ENCODE data around the gene MEF2C. TPM values are rescaled to one million over a fixed set of nuclear protein-coding genes. Genes with fewer than 3 reads are reported as not detected.

Gene MEF2C
- total RNA-seq, 2 donors from 2014 or later = 94.0 to 104 TPM

GRCh38 chr5:88740604-88741185 is 142.3 kb downstream of the MEF2C start:
- peaks cover 5% of the 10 kb centered on the region for H3K36me3 ChIP-seq
- peaks cover 11 to 53% of the 10 kb centered on the region in 2 donors for H3K4me1 ChIP-seq (ENCODE audit: control insufficient read depth in 1 of 2, low read depth in 2 of 2)
- ATAC-seq (ENCODE audit: insufficient number of reproducible peaks, low FRiP score, low read depth) = no peak
- no peaks in the 10 kb centered on the region for H3K9me3 ChIP-seq
- no peak for TF ChIP-seq CTCF (IDR thresholded peaks at IDR 0.05)
- no peak for DNase-seq (ENCODE audit: low spot score)
- H3K27ac ChIP-seq = peak overlapping the region in 1 of 2 donors; percentile 1
- H3K4me3 ChIP-seq = no peak overlapping the region
- H3K27me3 ChIP-seq (replicated peaks; ENCODE audit: insufficient read depth) = no peaks in the 10 kb centered on the region

- H3K27ac ChIP-seq = peak overlapping the region; percentile 42 to 59
- TF ChIP-seq CTCF (IDR thresholded peaks at IDR 0.05) = no peak
- ATAC-seq (ENCODE audit: insufficient number of reproducible peaks, low FRiP score, low read depth) = no peak
Observed at GRCh38 chr5:88736494-88736893, 146.5 kb downstream of the MEF2C start.

DNA sequence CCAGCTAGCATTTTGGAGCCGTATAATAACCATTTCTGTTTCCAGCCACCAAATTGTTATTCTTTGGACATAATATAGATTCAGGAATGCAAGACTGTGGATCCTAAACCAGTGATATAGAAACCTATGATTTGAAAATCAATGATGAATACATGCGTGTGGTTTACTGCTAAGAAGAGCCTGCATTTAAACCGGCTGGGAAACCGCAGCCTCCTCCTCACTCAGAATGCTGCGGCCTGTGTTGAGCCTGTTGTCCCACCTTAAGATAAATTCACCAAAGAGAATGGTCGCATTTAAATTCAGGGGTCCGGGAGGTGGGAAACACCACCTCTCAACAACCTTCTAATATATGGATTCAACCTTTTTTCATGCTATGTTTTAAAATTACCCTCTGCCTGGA is 148.0 kb downstream of the MEF2C start:
- Histone ChIP-seq H3K36me3 (no peaks in the 10 kb centered on the region), H3K9me3 (no peaks in the 10 kb centered on the region), H3K4me1 (ENCODE audit: control insufficient read depth in 1 of 2, low read depth in 2 of 2) (peaks cover 47 to 70% of the 10 kb centered on the region in 2 donors), H3K27me3 (replicated peaks; ENCODE audit: insufficient read depth) (no peaks in the 10 kb centered on the region), H3K4me3 (peak overlapping the region; percentile 60), H3K27ac (peak overlapping the region; percentile 71 to 85)
- no peak for DNase-seq (ENCODE audit: low spot score)
- no peak for TF ChIP-seq CTCF (IDR thresholded peaks at IDR 0.05)
- no peak for ATAC-seq (ENCODE audit: insufficient number of reproducible peaks, low FRiP score, low read depth)

More at GRCh38 chr5:88736494-88736893, 146.5 kb downstream of the MEF2C start:
- H3K36me3 ChIP-seq = no peaks in the 10 kb centered on the region
- H3K9me3 ChIP-seq = no peaks in the 10 kb centered on the region
- no peak overlapping the region for H3K4me3 ChIP-seq
- peaks cover 32 to 67% of the 10 kb centered on the region in 2 donors for H3K4me1 ChIP-seq (ENCODE audit: control insufficient read depth in 1 of 2, low read depth in 2 of 2)
- no peak for DNase-seq (ENCODE audit: low spot score)
- H3K27me3 ChIP-seq (replicated peaks; ENCODE audit: insufficient read depth) = no peaks in the 10 kb centered on the region

GRCh38 chr5:88734191-88734640 is 148.8 kb downstream of the MEF2C start:
- no peak for TF ChIP-seq CTCF (IDR thresholded peaks at IDR 0.05)
- no peaks in the 10 kb centered on the region for H3K27me3 ChIP-seq (replicated peaks; ENCODE audit: insufficient read depth)
- H3K9me3 ChIP-seq = no peaks in the 10 kb centered on the region
- no peak for ATAC-seq (ENCODE audit: insufficient number of reproducible peaks, low FRiP score, low read depth)
- H3K36me3 ChIP-seq = no peaks in the 10 kb centered on the region
- H3K27ac ChIP-seq = peak overlapping the region; percentile 71 to 85
- peaks cover 49 to 71% of the 10 kb centered on the region in 2 donors for H3K4me1 ChIP-seq (ENCODE audit: control insufficient read depth in 1 of 2, low read depth in 2 of 2)
- peak overlapping the region; percentile 60 for H3K4me3 ChIP-seq
- DNase-seq (ENCODE audit: low spot score) = no peak

GRCh38 chr5:88732862-88733261 is 150.1 kb downstream of the MEF2C start:
- ATAC-seq (ENCODE audit: insufficient number of reproducible peaks, low FRiP score, low read depth) = no peak
- no peak for TF ChIP-seq CTCF (IDR thresholded peaks at IDR 0.05)
- peak overlapping the region; percentile 71 to 85 for H3K27ac ChIP-seq

More at GRCh38 chr5:88732862-88733261, 150.1 kb downstream of the MEF2C start:
- peak overlapping the region; percentile 63 for H3K4me3 ChIP-seq
- H3K27me3 ChIP-seq (replicated peaks; ENCODE audit: insufficient read depth) = no peaks in the 10 kb centered on the region
- DNase-seq (ENCODE audit: low spot score) = no peak
- no peaks in the 10 kb centered on the region for H3K9me3 ChIP-seq
- H3K36me3 ChIP-seq = no peaks in the 10 kb centered on the region
- peaks cover 49 to 71% of the 10 kb centered on the region in 2 donors for H3K4me1 ChIP-seq (ENCODE audit: control insufficient read depth in 1 of 2, low read depth in 2 of 2)
